NCI-H526 treated with DMSO at 0.1 percent for 48 hours (cell line): ENCODE results near the gene DCAF11.
A peak's percentile ranks its signal among the peaks of the same experiment; 100 is the strongest.

Source experiments
- DNase-seq: peaks from one replicate; lab custom pipeline; 2025; lab: John Stamatoyannopoulos, UW

Gene DCAF11

DNA sequence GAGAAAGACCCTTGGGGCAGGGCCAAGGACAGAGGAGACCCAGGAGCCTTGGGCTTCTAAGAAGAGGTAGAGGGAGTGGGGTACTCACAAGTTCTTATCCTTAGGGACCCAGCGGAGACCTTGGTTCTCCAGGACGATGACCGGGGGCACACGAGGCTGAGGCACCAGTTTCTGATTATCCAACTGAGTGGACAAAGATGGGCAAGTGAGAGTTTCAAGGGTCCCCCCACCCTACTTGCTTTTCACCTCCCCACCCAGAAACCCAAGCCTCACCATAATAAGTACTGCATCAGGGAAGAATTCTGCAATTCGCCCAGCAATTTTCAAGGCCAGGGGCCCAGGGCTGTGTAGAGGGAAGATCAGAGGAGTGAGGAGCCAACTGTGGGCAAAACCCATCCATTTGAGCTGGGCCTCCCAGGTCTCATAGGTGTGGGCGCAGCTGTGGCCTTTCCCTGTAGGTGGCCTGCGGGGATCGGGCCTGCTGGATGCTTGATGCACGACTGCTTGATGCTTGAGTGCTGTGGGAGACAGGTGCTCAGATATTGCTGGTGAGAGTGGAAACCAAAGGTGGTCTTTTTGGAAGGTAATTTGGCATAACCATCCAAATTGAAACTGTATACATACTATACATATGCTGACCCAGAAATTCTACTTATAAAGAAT, 24.8 kb downstream of the DCAF11 start:
- DNase-seq: no peak

DNA sequence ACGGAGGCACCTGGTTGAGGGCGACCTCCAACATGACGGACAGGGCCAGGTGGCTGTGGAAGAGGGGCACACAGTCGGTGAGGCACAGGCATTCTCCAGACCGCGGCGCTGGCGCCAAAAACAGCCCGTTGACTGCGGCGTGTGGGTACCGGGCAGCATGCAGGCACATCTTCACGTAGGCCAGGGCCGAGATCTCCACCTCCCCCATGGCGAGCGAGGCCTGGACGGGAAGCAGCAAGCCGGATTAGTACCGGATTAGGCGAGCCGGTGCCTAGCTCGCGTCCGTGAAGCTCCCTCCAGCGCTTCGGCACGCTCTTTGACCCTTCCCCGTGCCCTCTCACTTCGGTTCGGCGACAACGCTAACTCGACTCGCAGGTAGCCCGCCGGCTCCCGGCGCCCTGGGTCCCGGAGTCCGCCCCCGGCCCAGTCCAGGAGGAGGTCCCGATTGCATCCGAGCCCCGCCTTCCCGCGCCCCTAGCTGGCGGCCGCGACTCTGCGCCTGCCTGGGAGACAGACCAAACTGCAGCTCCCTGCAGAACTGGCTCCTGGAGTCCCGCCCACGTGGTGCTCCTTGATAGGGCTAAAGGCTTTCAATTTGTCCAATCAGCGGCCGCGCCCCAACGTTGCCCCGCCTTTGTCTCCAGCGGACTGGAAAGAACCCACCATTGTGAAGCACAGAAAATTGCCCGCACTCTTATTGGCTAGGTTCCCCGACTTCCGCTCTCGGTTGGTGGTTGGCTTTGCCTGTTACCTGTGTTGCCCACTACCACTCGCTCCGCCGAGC, 26.7 kb downstream of the DCAF11 start, which contains the start of gene EMC9:
EMC9 (minus strand) TSS at position 495 of the 784 bp plus-strand sequence; CDS start at position 208, 287 bp downstream.
- peak; percentile 99 for DNase-seq

DNA sequence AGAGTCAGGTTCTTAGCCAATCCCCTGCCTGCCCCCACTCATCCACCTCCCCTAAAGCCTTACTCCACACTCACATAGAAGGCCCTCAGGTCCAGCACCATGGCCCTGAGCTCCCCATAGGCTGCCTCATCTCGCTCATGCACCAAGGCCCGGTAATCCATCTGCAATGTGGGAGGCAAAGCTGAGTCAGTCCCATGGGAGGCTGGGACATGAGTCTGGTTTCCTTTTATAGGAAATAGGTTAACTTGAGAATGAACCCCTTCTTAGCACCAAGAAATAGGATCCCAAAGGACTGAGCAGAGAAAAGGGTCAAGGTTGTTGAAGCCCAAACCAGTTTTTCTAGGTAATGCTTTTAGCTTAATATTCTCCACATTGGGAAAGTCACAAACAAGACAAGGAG, 28.9 kb downstream of the DCAF11 start:
- DNase-seq: no peak

- DNase-seq: no peak
Measured at GRCh38 chr14:24144451-24144850, 29.9 kb downstream of the DCAF11 start.

GRCh38 chr14:24145219-24145618, 30.6 kb downstream of the DCAF11 start:
- no peak for DNase-seq

DNA sequence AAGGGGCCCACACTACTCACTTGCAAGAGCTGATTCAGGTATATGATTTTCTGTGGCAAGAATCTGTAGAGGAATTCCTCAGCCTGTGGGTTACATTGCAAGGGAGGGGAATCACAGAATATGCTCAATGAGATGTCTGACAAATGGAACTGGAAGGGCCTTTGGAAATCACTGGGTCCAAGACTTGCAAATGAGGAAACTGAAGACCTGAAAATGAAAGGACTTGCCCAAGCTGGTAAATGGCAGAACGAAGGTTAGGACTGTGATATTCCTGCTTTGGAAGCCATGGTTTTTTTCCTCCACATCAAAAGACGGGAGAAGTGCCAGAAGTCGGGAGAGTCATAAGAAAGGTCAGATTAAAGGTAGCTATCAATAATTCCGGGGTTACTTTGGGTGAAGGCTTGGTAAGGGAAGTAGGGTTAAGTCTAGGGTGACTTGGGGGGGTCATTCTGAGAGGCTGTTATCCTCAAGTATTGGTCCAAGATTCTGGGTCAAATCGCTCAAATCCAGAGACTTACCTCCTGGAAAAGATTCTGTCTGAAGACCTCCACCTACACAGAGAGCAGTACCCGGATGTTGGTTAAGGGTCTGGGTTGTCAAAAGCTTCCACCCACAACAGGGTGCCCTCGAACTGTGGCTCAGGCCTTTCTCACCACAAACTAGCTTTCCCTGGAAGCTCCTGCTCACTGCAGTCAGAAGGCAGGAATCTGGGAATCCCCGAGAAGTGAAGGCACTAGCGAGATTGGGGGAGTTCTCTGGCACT, 31.3 kb downstream of the DCAF11 start:
- DNase-seq: no peak

- DNase-seq: peak; percentile 94
Measured at GRCh38 chr14:24146453-24146977, 31.9 kb downstream of the DCAF11 start, which contains the start of gene PSME2. TSS of gene PSME2 (minus strand) at chr14:24146610. CDS start at chr14:24146581, 29 bp downstream.

DNA sequence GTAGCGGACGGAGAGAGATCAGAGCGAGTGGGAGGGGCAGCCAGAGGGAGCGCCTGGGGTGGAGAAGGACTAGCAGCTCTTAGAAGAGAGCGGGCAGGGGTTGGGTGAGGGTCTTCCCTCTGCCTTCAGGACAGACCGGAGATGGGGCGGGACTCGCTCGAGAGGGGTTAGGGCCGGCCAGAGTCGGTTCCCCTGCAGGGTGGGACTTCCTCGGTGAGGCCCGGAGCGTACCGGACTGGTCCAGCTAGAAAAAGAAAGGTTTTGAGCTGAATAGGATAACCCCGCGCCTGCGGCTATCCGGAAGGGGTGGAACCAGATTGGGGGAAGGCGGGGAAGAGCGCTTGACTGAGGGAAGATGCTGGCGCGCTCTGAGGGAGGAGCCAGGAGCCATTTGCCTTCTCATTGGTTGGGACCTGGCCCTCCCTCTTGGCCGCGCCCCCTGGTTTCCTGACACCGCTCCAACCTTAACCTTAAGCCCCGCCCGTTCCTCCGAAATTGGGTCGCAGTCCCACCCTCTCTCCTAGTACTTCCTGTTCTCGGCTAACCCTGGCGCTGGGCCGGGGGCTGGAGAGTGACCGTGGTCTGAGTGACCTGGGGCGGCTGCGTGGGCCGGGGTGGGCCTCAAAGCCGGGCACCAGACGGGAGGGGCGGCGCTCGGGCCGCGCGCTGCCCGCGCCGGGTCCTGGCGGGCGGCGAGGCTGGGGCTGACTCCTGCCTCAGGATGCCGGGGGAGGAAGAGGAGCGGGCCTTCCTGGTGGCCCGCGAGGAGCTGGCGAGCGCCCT, 32.6 kb downstream of the DCAF11 start, which contains the start of gene RNF31:
RNF31 (plus strand) TSS at position 521 of the 783 bp plus-strand sequence; CDS start at position 722, 201 bp downstream.
- peak; percentile 97 for DNase-seq

- DNase-seq: no peak
Measured at GRCh38 chr14:24147761-24148428, 33.3 kb downstream of the DCAF11 start.

GRCh38 chr14:24149302-24149969, 34.9 kb downstream of the DCAF11 start:
- DNase-seq: no peak

- no peak for DNase-seq
Measured at GRCh38 chr14:24150061-24150460, 35.5 kb downstream of the DCAF11 start.

DNA sequence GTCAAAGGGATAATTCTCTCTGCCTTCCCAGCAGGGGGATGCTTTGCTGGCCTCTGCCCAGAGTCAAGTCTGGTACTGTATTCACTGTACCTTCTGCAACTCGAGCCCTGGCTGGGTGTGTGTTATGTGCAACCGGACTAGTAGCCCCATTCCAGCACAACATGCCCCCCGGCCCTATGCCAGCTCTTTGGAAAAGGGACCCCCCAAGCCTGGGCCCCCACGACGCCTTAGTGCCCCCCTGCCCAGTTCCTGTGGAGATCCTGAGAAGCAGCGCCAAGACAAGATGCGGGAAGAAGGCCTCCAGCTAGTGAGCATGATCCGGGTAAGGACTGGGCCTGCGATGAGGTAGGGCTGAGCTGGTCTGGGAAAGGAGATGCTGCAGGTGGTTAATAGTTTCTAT, 36.0 kb downstream of the DCAF11 start:
- DNase-seq: no peak

DNA sequence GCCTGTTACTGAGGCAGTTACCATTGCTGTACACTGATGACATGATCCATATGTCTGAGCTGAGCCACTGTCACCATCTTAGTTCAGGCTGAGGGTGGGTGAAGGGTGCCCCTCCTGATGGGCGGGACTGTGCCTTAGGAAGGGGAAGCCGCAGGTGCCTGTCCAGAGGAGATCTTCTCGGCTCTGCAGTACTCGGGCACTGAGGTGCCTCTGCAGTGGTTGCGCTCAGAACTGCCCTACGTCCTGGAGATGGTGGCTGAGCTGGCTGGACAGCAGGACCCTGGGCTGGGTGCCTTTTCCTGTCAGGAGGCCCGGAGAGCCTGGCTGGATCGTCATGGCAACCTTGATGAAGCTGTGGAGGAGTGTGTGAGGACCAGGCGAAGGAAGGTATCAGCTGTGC, 36.4 kb downstream of the DCAF11 start:
- DNase-seq: no peak

DNA sequence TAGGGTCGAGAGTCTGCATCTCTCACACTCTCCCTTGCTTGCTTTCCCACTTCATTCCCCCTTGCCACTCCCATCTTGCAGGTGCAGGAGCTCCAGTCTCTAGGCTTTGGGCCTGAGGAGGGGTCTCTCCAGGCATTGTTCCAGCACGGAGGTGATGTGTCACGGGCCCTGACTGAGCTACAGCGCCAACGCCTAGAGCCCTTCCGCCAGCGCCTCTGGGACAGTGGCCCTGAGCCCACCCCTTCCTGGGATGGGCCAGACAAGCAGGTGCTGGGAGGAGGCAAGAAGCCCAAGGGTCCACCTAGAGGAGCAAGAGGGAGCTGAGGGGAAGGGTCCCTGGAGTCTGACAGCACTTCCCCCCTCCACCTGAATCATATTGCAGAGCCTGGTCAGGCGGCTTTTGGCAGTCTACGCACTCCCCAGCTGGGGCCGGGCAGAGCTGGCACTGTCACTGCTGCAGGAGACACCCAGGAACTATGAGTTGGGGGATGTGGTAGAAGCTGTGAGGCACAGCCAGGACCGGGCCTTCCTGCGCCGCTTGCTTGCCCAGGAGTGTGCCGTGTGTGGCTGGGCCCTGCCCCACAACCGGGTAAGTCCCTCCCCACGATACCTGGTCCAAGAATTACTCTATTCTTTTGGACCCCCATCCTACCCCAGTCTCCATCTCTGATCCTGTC, 37.0 kb downstream of the DCAF11 start:
- no peak for DNase-seq

DNA sequence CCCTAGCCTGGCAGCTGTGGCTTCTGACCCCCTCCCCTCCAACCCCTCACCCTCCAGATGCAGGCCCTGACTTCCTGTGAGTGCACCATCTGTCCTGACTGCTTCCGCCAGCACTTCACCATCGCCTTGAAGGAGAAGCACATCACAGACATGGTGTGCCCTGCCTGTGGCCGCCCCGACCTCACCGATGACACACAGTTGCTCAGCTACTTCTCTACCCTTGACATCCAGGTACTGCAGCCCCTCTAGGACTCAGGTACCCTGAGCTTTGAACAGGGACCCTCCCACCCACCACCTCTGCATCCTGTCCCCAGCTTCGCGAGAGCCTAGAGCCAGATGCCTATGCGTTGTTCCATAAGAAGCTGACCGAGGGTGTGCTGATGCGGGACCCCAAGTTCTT, 40.5 kb downstream of the DCAF11 start:
- no peak for DNase-seq

DNA sequence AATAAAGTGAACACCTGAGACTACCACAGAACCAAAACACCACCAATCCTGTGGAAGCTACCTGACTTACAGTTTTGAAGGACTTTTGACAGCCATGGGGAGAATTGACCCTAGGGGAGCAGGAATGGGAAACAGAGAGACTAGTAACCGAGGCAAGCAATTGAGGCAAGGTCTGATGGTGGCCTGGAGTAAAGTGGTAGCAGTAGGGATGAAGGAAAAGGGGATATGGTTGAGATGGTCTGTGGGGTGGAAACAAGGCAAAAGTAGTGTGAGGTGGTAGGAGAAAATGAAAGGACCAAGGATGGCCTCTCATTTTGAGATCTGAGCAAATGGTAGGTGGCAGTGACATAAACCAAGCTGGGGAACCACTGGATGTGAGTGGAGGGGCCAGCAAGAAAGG, 42.3 kb downstream of the DCAF11 start:
- DNase-seq: no peak

DNA sequence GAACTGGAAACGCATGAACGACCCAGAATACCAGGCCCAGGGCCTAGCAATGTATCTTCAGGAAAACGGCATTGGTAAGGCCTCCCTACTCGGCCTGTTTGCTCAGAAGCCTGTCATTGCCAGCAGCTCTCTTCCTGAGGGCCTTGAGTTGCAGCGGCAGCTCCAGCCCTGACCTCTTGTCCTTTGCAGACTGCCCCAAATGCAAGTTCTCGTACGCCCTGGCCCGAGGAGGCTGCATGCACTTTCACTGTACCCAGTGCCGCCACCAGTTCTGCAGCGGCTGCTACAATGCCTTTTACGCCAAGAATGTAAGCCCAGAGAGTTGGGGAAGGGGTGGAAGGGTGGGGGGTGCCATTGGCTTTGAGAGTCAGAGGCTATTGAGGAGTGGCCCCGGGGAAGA, 42.8 kb downstream of the DCAF11 start:
- no peak for DNase-seq

DNA sequence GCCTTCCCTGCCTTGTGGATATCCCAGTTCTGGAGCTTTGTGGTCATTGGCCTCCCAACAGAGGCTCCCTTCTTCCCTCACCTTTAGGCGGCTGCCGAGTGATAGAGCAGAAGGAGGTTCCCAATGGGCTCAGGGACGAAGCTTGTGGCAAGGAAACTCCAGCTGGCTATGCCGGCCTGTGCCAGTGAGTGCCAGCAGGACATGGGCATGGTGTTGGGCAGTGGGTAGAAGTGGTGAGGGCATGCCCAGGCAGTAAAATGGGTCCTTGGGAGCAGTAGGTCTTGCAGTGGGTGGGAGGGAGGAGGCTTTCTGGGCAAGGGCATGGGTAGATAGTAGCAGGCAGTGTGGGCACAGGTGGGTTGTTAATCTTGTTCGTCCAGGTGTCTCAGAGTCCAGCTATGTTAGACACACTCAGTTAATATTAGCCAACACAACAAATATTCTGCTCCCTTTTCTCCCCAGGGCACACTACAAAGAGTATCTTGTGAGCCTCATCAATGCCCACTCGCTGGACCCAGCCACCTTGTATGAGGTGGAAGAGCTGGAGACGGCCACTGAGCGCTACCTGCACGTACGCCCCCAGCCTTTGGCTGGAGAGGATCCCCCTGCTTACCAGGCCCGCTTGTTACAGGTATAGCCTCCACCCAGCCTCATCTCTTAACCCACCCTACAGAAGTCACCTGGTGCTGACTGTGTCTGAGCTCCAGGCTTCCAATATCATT, 45.4 kb downstream of the DCAF11 start:
- no peak for DNase-seq

GRCh38 chr14:24160499-24160849, 45.9 kb downstream of the DCAF11 start:
- no peak for DNase-seq
